Lower lobe of right lung (tissue), 2 donors: Measurements from ENCODE around the gene ABL2. TPM values are rescaled to one million over a fixed set of nuclear protein-coding genes. Genes with fewer than 3 reads are reported as not detected.
A peak's percentile ranks its signal among the peaks of the same experiment; 100 is the strongest.
"Not testable (repeated sequence)": the region's sequence is repeated elsewhere in the genome, so short reads cannot be mapped to it uniquely, and the experiment has no call there.

Experiments
- ATAC-seq, 2 donors: fragments of 200-7000 bp; cut with Tn5 transposase; one replicate each; pipeline ENCODE4 v1.9.1; 2020 to 2022; ENCODE audit warnings: mild to moderate bottlenecking in 2 of 2, moderate library complexity in 2 of 2
- DNase-seq: peaks from one replicate; pipeline ENCODE4 v3.0.0-alpha.2; 2020
- H3K27ac ChIP-seq: fragments of 200-600 bp; one replicate; pipeline ENCODE4 v1.8.0; 2022
- H3K27me3 ChIP-seq: fragments of 200-600 bp; one replicate; pipeline ENCODE4 v1.8.0; 2022; ENCODE audit warnings: low read depth
- H3K36me3 ChIP-seq: fragments of 200-600 bp; one replicate; pipeline ENCODE4 v1.8.0; 2022; ENCODE audit warnings: mild to moderate bottlenecking
- H3K4me1 ChIP-seq: fragments of 200-600 bp; one replicate; pipeline ENCODE4 v1.8.0; 2022
- H3K4me3 ChIP-seq: fragments of 200-600 bp; one replicate; pipeline ENCODE4 v1.8.0; 2022; ENCODE audit warnings: mild to moderate bottlenecking
- H3K9me3 ChIP-seq: fragments of 200-600 bp; one replicate; pipeline ENCODE4 v1.8.0; 2022
- intact Hi-C: fragments of 100-400 bp; cut with DNase I; formaldehyde crosslinking; loops from one replicate; pipeline ENCODE4 v1.11.0; 2022
- total RNA-seq: library from RNA; stranded (reverse); fragmentation: NEBNext Ultra II Directional; extraction: Animal tissue kit (Norgen Biotek cat#: 25700); gene quantifications from one replicate; pipeline ENCODE4 v1.2.1, GENCODE V29; 2021
- TF ChIP-seq, protein P1 (sequence below): fragments of 200-600 bp; IDR thresholded peaks from one replicate; pipeline ENCODE4 v1.8.0; 2022; ENCODE audit warnings: antibody characterized with exemption, mild to moderate bottlenecking
- donor health status: DM: no; HTN: yes; CAD: no; lungs with severe emphysema.

The ABL2 gene
- total RNA-seq, 1 donor from 2014 or later: 27.0 TPM

DNA sequence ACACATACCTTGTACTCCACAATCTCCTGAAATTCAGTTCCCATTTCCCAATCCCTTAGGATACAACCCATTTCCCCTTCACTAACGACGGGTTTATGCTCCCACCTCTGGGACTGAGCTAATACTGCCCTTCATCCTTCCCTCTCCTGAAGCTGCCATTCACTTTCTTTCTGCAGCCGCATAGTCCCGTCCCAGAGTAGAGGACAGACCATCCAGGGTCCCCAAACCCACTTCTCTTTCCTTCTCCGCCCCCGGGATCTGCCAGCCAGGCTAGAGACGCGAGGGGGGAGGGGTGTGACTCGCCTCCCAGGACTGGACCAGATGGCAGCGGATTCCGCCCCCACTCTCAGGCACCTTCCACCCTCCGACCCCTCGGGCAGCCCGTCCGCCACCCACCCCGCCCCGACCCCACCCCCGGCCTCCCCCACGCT lies 679 bp downstream of the ABL2 start:
- peak; percentile 61 for DNase-seq
- peak overlapping the region; percentile 80 for H3K27ac ChIP-seq

DNA sequence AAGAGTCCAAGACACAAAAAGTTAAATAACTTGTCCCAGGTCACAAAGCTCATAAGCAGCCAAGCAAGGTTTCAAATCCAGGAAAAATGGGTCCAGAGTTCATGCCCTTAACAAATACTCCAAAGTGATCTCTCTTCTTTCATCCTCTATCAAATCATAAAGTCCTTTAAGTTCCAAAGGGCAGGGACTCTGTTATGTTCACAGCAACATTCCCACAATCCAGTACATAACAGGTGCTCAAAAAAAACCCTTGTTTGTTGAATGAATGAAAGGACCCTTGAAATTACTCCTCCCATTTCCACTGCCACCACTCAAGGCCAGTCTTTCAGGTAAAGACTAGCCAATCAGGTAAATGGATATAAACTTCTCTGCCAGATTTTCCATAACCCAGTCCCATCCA lies 2.7 kb downstream of the ABL2 start:
- ATAC-seq: no peak
- intact Hi-C loops: no loop called here

More for the DNA sequence above, 679 bp downstream of the ABL2 start:
- no peaks in the 10 kb centered on the region for H3K27me3 ChIP-seq
- TF ChIP-seq, protein P1, sequence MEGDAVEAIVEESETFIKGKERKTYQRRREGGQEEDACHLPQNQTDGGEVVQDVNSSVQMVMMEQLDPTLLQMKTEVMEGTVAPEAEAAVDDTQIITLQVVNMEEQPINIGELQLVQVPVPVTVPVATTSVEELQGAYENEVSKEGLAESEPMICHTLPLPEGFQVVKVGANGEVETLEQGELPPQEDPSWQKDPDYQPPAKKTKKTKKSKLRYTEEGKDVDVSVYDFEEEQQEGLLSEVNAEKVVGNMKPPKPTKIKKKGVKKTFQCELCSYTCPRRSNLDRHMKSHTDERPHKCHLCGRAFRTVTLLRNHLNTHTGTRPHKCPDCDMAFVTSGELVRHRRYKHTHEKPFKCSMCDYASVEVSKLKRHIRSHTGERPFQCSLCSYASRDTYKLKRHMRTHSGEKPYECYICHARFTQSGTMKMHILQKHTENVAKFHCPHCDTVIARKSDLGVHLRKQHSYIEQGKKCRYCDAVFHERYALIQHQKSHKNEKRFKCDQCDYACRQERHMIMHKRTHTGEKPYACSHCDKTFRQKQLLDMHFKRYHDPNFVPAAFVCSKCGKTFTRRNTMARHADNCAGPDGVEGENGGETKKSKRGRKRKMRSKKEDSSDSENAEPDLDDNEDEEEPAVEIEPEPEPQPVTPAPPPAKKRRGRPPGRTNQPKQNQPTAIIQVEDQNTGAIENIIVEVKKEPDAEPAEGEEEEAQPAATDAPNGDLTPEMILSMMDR: no peak
- ATAC-seq: peak; percentile 63 to 78
- peaks cover 28% of the 10 kb centered on the region for H3K4me1 ChIP-seq
- intact Hi-C loops: no loop called here
- H3K4me3 ChIP-seq: peak overlapping the region; percentile 96
- H3K9me3 ChIP-seq: no peaks in the 10 kb centered on the region
- no peaks in the 10 kb centered on the region for H3K36me3 ChIP-seq

DNA sequence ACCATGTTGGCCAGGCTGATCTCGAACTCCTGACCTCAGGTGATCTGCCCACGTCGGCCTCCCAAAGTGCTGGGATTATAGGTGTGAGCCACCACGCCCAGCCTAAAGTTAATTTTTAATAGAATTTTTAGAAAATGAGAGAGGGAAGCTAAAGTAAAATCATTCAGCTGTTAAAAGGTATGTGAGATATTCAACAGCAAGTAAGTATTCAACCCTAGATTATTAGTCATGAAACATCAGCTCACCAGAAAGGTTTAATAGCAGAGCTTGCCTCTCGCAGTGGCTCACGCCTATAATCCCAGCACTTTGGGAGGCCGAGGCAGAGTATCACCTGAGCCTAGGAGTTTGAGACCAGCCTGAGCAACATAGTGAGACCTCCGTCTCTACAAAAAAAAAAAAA lies 5.0 kb downstream of the ABL2 start:
- ATAC-seq, H3K4me3 ChIP-seq: not testable (repeated sequence)

More for the DNA sequence above, 2.7 kb downstream of the ABL2 start:
- Histone ChIP-seq H3K4me3 (no peak overlapping the region), H3K27me3 (no peaks in the 10 kb centered on the region), H3K4me1 (peaks cover 28% of the 10 kb centered on the region), H3K36me3 (peaks cover 3% of the 10 kb centered on the region), H3K27ac (no peak overlapping the region), H3K9me3 (no peaks in the 10 kb centered on the region)
- TF ChIP-seq, protein P1: no peak
- DNase-seq: no peak

DNA sequence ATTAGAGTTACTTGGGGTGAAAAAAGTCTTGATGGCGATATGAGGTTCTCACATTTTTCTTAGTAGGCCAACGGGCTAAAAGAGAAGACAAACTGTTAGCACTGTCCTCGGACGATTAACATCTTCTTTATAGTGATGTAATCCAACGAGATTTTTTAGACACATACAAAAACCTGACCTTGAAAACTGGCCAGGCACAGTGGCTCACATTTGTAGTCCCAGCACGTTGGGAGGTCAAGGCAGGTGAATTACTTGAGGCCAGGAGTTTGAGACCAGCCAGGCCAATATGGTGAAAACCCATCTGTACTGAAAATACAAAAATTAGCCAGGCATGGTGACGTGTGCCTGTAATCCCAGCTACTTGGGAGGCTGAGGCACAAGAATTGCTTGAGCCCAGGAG lies 8.4 kb downstream of the ABL2 start:
- H3K27ac ChIP-seq, ATAC-seq, H3K27me3 ChIP-seq, intact Hi-C loops, DNase-seq, H3K9me3 ChIP-seq, H3K4me3 ChIP-seq: not testable (repeated sequence)
- peaks cover 17% of the 10 kb centered on the region for H3K4me1 ChIP-seq
- H3K36me3 ChIP-seq: peaks cover 20% of the 10 kb centered on the region

More for the DNA sequence above, 5.0 kb downstream of the ABL2 start:
- DNase-seq, intact Hi-C loops, H3K27me3 ChIP-seq, H3K27ac ChIP-seq, H3K9me3 ChIP-seq: not testable (repeated sequence)
- Histone ChIP-seq H3K4me1 (peaks cover 21% of the 10 kb centered on the region), H3K36me3 (peaks cover 11% of the 10 kb centered on the region)

DNA sequence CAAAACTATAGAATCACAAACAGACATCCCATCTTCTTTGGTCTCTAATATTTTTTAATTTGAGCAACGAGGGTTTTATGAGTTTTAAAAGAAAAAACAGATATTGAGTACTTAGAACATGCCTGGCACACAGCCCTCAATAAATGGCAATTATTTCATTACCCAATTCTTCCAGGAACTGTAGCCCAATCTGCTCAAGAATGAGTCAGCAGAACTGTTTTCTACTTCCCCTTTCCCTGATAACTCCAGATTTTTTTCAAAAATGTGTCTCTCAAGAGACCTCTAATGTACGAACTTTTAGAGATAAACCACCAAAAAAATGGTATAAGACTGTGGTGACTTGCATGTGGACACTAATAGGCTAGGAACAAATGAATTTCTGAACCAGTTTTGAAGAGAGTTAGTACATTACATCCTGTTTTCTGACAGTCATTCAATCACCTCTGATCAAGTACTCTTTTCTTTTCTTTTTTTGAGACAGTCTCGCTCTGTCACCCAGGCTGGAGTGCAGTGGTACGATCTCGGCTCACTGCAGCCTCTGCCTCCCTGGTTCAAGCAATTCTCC lies 11.5 kb downstream of the ABL2 start:
- ATAC-seq: peak; percentile 55 to 76
- DNase-seq: no peak
- H3K4me1 ChIP-seq: peaks cover 28% of the 10 kb centered on the region
- H3K27ac ChIP-seq: peak overlapping the region; percentile 57
- no peaks in the 10 kb centered on the region for H3K27me3 ChIP-seq
- TF ChIP-seq, protein P1: no peak
- H3K36me3 ChIP-seq: peaks cover 18% of the 10 kb centered on the region
- H3K9me3 ChIP-seq: no peaks in the 10 kb centered on the region
- intact Hi-C loops: no loop called here
- no peak overlapping the region for H3K4me3 ChIP-seq

DNA sequence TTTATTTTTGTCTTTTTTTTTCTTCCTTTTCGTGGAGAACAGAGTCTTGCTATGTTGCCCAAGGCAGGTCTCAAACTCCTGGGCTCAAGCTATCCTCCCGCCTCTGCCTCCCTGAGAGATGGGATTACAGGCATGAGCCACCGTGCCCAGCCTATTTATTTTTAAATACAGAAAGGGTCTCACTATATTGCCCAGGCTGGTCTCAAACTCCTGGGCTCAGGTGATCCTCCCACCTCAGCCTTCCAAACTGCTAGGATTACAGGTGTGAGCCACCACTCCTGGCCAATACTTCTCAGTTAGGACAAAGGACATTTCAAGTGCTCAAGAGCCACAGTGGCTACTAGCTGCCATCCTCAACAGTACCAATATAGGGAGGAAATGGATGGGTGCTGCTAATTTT lies 16.2 kb downstream of the ABL2 start:
- H3K4me1 ChIP-seq: peaks cover 25% of the 10 kb centered on the region
- H3K4me3 ChIP-seq, H3K9me3 ChIP-seq, intact Hi-C loops, H3K27ac ChIP-seq, ATAC-seq, H3K36me3 ChIP-seq, DNase-seq, H3K27me3 ChIP-seq: not testable (repeated sequence)

DNA sequence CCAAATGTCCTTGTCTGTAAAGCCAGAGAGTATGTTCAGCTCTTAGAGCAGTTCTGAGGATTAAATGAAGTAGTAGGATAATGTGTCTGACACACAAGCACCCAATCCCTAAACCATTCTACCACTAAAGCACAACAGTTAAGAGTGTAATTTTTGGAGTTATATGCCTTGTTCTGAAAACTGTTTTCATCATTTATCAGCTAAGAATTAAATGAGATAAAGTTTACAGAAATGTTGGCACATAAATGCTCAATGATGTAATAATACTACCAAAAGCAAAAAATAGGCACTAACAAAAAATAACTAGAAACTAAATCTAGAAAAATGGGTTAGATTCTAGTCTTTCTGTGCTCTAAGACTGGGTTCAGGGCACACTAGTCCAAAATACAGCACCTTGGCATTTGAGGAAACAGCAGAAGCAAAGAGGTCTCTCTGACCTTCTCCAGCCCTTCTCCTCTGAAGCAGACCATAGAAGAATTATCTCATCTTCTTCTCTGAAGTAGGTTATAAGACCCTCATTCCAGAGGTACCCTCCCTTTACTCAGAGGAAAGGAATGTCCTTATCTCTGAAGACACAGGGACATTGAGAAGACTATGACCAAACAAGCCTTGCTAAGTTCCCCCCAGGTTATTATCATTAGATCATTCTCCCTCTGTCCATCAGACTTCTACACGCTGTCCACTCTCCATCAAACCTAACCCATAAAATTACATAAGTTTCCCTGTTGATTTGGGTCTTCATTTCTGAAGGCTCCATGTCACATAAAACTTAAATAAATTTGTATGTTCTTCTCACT lies 20.6 kb downstream of the ABL2 start:
- Histone ChIP-seq H3K9me3 (no peaks in the 10 kb centered on the region), H3K27me3 (no peaks in the 10 kb centered on the region), H3K4me1 (peaks cover 12% of the 10 kb centered on the region), H3K36me3 (no peaks in the 10 kb centered on the region), H3K4me3 (no peak overlapping the region), H3K27ac (no peak overlapping the region)
- intact Hi-C loops: no loop called here
- ATAC-seq: no peak
- TF ChIP-seq, protein P1: no peak
- DNase-seq: no peak
